HCT116 (cell line): ENCODE data around the gene MYO3B. TPM values are rescaled to one million over a fixed set of nuclear protein-coding genes. Genes with fewer than 3 reads are reported as not detected.

Experiments
- ATAC-seq: fragments of 200-7000 bp; cut with Tn5 transposase; 2 replicates; pipeline ENCODE4 v1.9.1; 2020; ENCODE audit warnings: mild to moderate bottlenecking, moderate library complexity
- BruUV-seq: library from RNA; stranded (reverse); fragments of 400-500 nt; replicated peaks from 2 replicates; lab custom pipeline; 2021; lab: Mats Ljungman, UMichigan
- CTCF ChIA-PET: fragments of 300-600 bp; sonication (Branson Sonifier 250); formaldehyde crosslinking; loops from one replicate; lab custom pipeline; 2021; ENCODE audit warnings: antibody characterized with exemption; lab: Charles Lee
- POLR2A ChIA-PET: fragments of 300-600, 350-600 bp; sonication (Branson Sonifier 250); formaldehyde crosslinking; loops from one replicate; lab custom pipeline; 2021; ENCODE audit warnings: antibody characterized with exemption; lab: Charles Lee
- RAD21 ChIA-PET, 2 experiments: fragments of 300-600 bp; sonication (Branson Sonifier 250); formaldehyde crosslinking; loops; one replicate each; lab custom pipeline; 2023; ENCODE audit warnings: low total read pairs in 2 of 2; ENCODE audit not compliant: uncharacterized antibody in 2 of 2, unreplicated experiment in 2 of 2, low non-redundant PET in 1 of 2; lab: Charles Lee
- DNase-seq: peaks from one replicate; pipeline ENCODE4 v3.0.0-alpha.2; 2010; ENCODE audit warnings: low read depth, low spot score
- H2AFZ ChIP-seq: fragments of 200-600 bp; shearing (Covaris generic), sonication (generic); 2 replicates; pipeline ENCODE4 v1.6.1; 2017; ENCODE audit warnings: low read depth, mixed run types, mixed read lengths, antibody characterized with exemption, low read length; ENCODE audit not compliant: poor library complexity, severe bottlenecking
- H3K27ac ChIP-seq: 2 replicates; pipeline ENCODE4 v1.5.1; 2012; ENCODE audit warnings: low read depth, low read length
- H3K27me3 ChIP-seq: fragments of 200-600 bp; sonication (generic); 2 replicates; pipeline ENCODE4 v1.6.1; 2016; ENCODE audit warnings: mixed run types, low read length, mixed read lengths; ENCODE audit not compliant: insufficient read depth
- H3K36me3 ChIP-seq, 2 experiments: fragments of 200-500 bp in 1 of 2; fragments of 200-600 bp in 1 of 2; sonication (Bioruptor generic) in 1 of 2; sonication (generic) in 1 of 2; 2 replicates each; pipeline versions ENCODE4 v1.5.1 to v1.6.1; 2014 to 2016; ENCODE audit warnings: low read length in 2 of 2, inconsistent platforms in 1 of 2, mixed read lengths in 1 of 2, mixed run types in 1 of 2; ENCODE audit not compliant: insufficient read depth in 2 of 2, control insufficient read depth in 1 of 2
- H3K4me1 ChIP-seq, 2 experiments: fragments of 200-600 bp in 1 of 2; sonication (generic) in 1 of 2; 2 replicates each; pipeline versions ENCODE4 v1.5.1 to v1.6.1; 2012 to 2017; ENCODE audit warnings: low read length in 2 of 2, inconsistent platforms in 1 of 2, mild to moderate bottlenecking in 1 of 2, mixed read lengths in 1 of 2, mixed run types in 1 of 2, moderate library complexity in 1 of 2; ENCODE audit not compliant: insufficient read depth in 2 of 2, control insufficient read depth in 1 of 2
- H3K4me2 ChIP-seq: fragments of 200-600 bp; sonication (generic); 2 replicates; pipeline ENCODE4 v1.6.1; 2017; ENCODE audit warnings: mixed run types, low read length, mixed read lengths
- H3K4me3 ChIP-seq, 2 experiments: fragments of 200-600 bp in 1 of 2; sonication (generic) in 1 of 2; replicated peaks in 1 of 2; 2 replicates each; pipeline ENCODE4 v1.5.1; 2011 to 2016; ENCODE audit warnings: low read length in 2 of 2, control low read depth in 1 of 2, low read depth in 1 of 2, mild to moderate bottlenecking in 1 of 2, mixed read lengths in 1 of 2, mixed run types in 1 of 2
- H3K79me2 ChIP-seq: fragments of 200-600 bp; sonication (generic); 2 replicates; pipeline ENCODE4 v1.6.1; 2017; ENCODE audit warnings: mild to moderate bottlenecking, mixed run types, low read length, moderate library complexity, mixed read lengths; ENCODE audit not compliant: insufficient read depth
- H3K9ac ChIP-seq: fragments of 200-600 bp; sonication (generic); 2 replicates; pipeline ENCODE4 v1.6.1; 2016; ENCODE audit warnings: low read length, mixed read lengths
- H3K9me2 ChIP-seq: fragments of 200-600 bp; sonication (generic), shearing (Covaris generic); 2 replicates; pipeline ENCODE4 v1.6.1; 2017; ENCODE audit warnings: mixed run types, mild to moderate bottlenecking, moderate library complexity; ENCODE audit not compliant: insufficient read depth
- H3K9me3 ChIP-seq, 2 experiments: fragments of 200-500 bp in 1 of 2; fragments of 200-600 bp in 1 of 2; sonication (Bioruptor generic) in 1 of 2; sonication (generic) in 1 of 2; 2 replicates each; pipeline ENCODE4 v1.6.1; 2014 to 2017; ENCODE audit warnings: low read length in 2 of 2, mixed read lengths in 2 of 2, inconsistent platforms in 1 of 2, low read depth in 1 of 2, mild to moderate bottlenecking in 1 of 2, mixed run types in 1 of 2, moderate library complexity in 1 of 2; ENCODE audit not compliant: control insufficient read depth in 1 of 2, insufficient read depth in 1 of 2
- H4K20me1 ChIP-seq: fragments of 200-600 bp; sonication (generic), shearing (Covaris generic); 2 replicates; pipeline ENCODE4 v1.6.1; 2017; ENCODE audit warnings: mixed run types, mild to moderate bottlenecking, moderate library complexity; ENCODE audit not compliant: insufficient read depth
- CBX3 ChIP-seq: IDR thresholded peaks from 2 replicates; pipeline ENCODE4 v1.6.1; 2012; ENCODE audit warnings: low read depth
- CEBPB ChIP-seq: IDR thresholded peaks from 2 replicates; pipeline ENCODE4 v1.6.1; 2012; ENCODE audit warnings: low read depth
- CTCF ChIP-seq, 3 experiments: fragments of 200-600 bp in 1 of 3; sonication (generic) in 1 of 3; IDR thresholded peaks in 2 of 3; conservative IDR thresholded peaks in 1 of 3; 2 replicates each; pipeline ENCODE4 v1.5.1; 2012 to 2017; ENCODE audit warnings: low read depth in 2 of 3, low read length in 2 of 3, antibody characterized with exemption in 1 of 3, borderline replicate concordance in 1 of 3, control low read depth in 1 of 3, mild to moderate bottlenecking in 1 of 3, mixed read lengths in 1 of 3, mixed run types in 1 of 3, moderate library complexity in 1 of 3; ENCODE audit not compliant: insufficient read depth in 1 of 3
- EGR1 ChIP-seq: IDR thresholded peaks from 2 replicates; pipeline ENCODE4 v1.6.1; 2012; ENCODE audit warnings: low read depth
- ELF1 ChIP-seq: IDR thresholded peaks from 2 replicates; pipeline ENCODE4 v1.6.1; 2012; ENCODE audit warnings: low read depth, borderline replicate concordance
- EZH2 ChIP-seq: fragments of 200-600 bp; sonication (generic); IDR thresholded peaks from 2 replicates; pipeline ENCODE4 v1.6.1; 2017; ENCODE audit warnings: antibody characterized with exemption, mixed run types
- EZH2phosphoT487 ChIP-seq: fragments of 200-600 bp; IDR thresholded peaks from 2 replicates; pipeline ENCODE4 v1.6.1; 2018; ENCODE audit warnings: antibody characterized with exemption, borderline replicate concordance
- FOSL1 ChIP-seq: IDR thresholded peaks from 2 replicates; pipeline ENCODE4 v1.6.1; 2012; ENCODE audit warnings: low read depth
- JUND ChIP-seq: IDR thresholded peaks from 2 replicates; pipeline ENCODE4 v1.6.1; 2012
- MAX ChIP-seq: IDR thresholded peaks from 2 replicates; pipeline ENCODE4 v1.6.1; 2012
- POLR2A ChIP-seq: IDR thresholded peaks from 2 replicates; pipeline ENCODE4 v1.7.0; 2011; ENCODE audit warnings: borderline replicate concordance; ENCODE audit not compliant: insufficient read depth, insufficient read length; ENCODE audit errors: extremely low read depth
- POLR2AphosphoS5 ChIP-seq: IDR thresholded peaks from 2 replicates; pipeline ENCODE4 v1.6.1; 2011; ENCODE audit warnings: mild to moderate bottlenecking, low read depth, low read length, moderate library complexity
- RAD21 ChIP-seq: IDR thresholded peaks from 2 replicates; pipeline ENCODE4 v1.6.1; 2012; ENCODE audit warnings: low read depth, mild to moderate bottlenecking
- REST ChIP-seq: IDR thresholded peaks from 2 replicates; pipeline ENCODE4 v1.6.1; 2012; ENCODE audit warnings: low read depth
- SIN3A ChIP-seq: IDR thresholded peaks from 2 replicates; pipeline ENCODE4 v1.6.1; 2012; ENCODE audit warnings: low read depth
- SP1 ChIP-seq: IDR thresholded peaks from 2 replicates; pipeline ENCODE4 v1.6.1; 2012; ENCODE audit warnings: low read depth
- SRF ChIP-seq: IDR thresholded peaks from 2 replicates; pipeline ENCODE4 v1.6.1; 2012; ENCODE audit warnings: low read depth
- TCF7L2 ChIP-seq: IDR thresholded peaks from 2 replicates; pipeline ENCODE4 v1.7.0; 2011; ENCODE audit warnings: borderline replicate concordance, inconsistent platforms; ENCODE audit not compliant: insufficient read depth, insufficient read length; ENCODE audit errors: extremely low read depth
- ZFX ChIP-seq: fragments of 450-650 bp; IDR thresholded peaks from 2 replicates; pipeline ENCODE4 v1.6.1; 2017
- ZNF274 ChIP-seq: fragments of 200-500 bp; sonication (Bioruptor generic); IDR thresholded peaks from 2 replicates; pipeline ENCODE4 v1.6.1; 2014; ENCODE audit warnings: mild to moderate bottlenecking, low read depth, low read length, inconsistent platforms
- intact Hi-C: fragments of 100-400 bp; cut with micrococcal nuclease; formaldehyde crosslinking; loops from 2 replicates; pipeline ENCODE4 v1.10.0; 2022
- total RNA-seq: library from RNA; stranded (reverse); gene quantifications from one replicate; pipeline ENCODE4 v1.2.1, GENCODE V29; 2021; ENCODE audit not compliant: unreplicated experiment

MYO3B gene
- total RNA-seq, 1 experiment from 2014 or later: not detected

DNA sequence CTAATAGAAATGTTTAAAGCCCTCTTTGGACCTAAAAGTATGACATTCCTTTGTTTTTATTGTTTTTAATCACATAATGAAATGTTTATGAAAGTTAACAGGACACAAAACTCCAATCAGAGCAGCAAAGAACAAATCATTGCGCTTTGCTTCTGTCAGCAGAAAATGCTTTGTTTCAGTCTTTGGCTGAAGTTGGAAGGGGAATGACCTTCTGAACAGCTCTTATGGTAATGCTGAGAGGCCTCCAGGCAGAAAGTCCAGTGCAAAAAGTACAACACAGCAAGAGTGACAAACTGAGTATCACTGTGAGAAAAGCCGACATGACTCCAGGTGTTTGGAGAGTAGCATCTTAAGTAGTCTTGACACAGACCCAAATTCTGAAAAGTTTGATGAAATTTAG lies 389.5 kb downstream of the MYO3B start:
- no peak overlapping the region for H3K4me2 ChIP-seq
- intact Hi-C loops: no loop called here
- no peaks in the 10 kb centered on the region for H3K36me3 ChIP-seq
- no peaks in the 10 kb centered on the region for H3K9me2 ChIP-seq
- POLR2A ChIA-PET: no interaction called here
- no peak overlapping the region for H3K27ac ChIP-seq
- no peak overlapping the region for H2AFZ ChIP-seq
- H3K9ac ChIP-seq: no peak overlapping the region
- RAD21 ChIA-PET: no interaction called here
- no peaks in the 10 kb centered on the region for H4K20me1 ChIP-seq
- H3K4me3 ChIP-seq: no peak overlapping the region
- TF ChIP-seq CBX3 (no peak), JUND (no peak), POLR2A (no peak), SRF (no peak), ZFX (no peak), CTCF (IDR thresholded peaks at IDR 0.05 in 2 of 3, conservative IDR thresholded peaks at IDR 0.05 in 1 of 3; ENCODE audit: borderline replicate concordance in 1 of 3, insufficient read depth in 1 of 3, low read depth in 2 of 3, low read length in 2 of 3) (no peak), EZH2phosphoT487 (no peak), RAD21 (no peak), ZNF274 (no peak), SP1 (no peak), REST (no peak), MAX (no peak), FOSL1 (no peak), POLR2AphosphoS5 (no peak), SIN3A (no peak), TCF7L2 (no peak), EZH2 (no peak), ELF1 (no peak), CEBPB (no peak), EGR1 (no peak)
- no peaks in the 10 kb centered on the region for H3K9me3 ChIP-seq
- no TSS peak for BruUV-seq
- H3K27me3 ChIP-seq: no peaks in the 10 kb centered on the region
- no peak for DNase-seq
- CTCF ChIA-PET: no interaction called here
- no peaks in the 10 kb centered on the region for H3K79me2 ChIP-seq
- ATAC-seq: no peak
- H3K4me1 ChIP-seq: no peaks in the 10 kb centered on the region
